Retinal pigment epithelial cell (primary cell): ENCODE measurements around the gene GPR26.

Source experiments
- DNase-seq: peaks from one replicate; pipeline ENCODE4 v3.0.0-alpha.2; 2010; ENCODE audit warnings: low read depth
- H3K4me3 ChIP-seq: 2 replicates; pipeline ENCODE4 v1.5.1; 2011; ENCODE audit warnings: mild to moderate bottlenecking, low read length, control low read depth, moderate library complexity
- CTCF ChIP-seq: conservative IDR thresholded peaks from 2 replicates; pipeline ENCODE4 v1.5.1; 2011; ENCODE audit warnings: low read depth, low read length, control low read depth, inconsistent platforms

The GPR26 gene

GRCh38 chr10:123689880-123690279, 23.7 kb downstream of the GPR26 start:
- no peak overlapping the region for H3K4me3 ChIP-seq
- no peak for DNase-seq
- TF ChIP-seq CTCF, result no peak

GRCh38 chr10:123703195-123703790, 37.1 kb downstream of the GPR26 start:
- DNase-seq, result no peak
- H3K4me3 ChIP-seq, result no peak overlapping the region
- TF ChIP-seq CTCF, result no peak

- TF ChIP-seq CTCF, result no peak
- H3K4me3 ChIP-seq, result no peak overlapping the region
- DNase-seq, result no peak
Measured at GRCh38 chr10:123704076-123704475, 37.9 kb downstream of the GPR26 start.

- H3K4me3 ChIP-seq, result no peak overlapping the region
- no peak for DNase-seq
- TF ChIP-seq CTCF, result no peak
Measured at GRCh38 chr10:123704812-123705211, 38.7 kb downstream of the GPR26 start.

GRCh38 chr10:123706236-123706635, 40.1 kb downstream of the GPR26 start:
- no peak for TF ChIP-seq CTCF
- no peak for DNase-seq
- H3K4me3 ChIP-seq, result no peak overlapping the region

GRCh38 chr10:123715546-123715945, 49.4 kb downstream of the GPR26 start:
- no peak for TF ChIP-seq CTCF
- no peak overlapping the region for H3K4me3 ChIP-seq
- DNase-seq, result no peak

- no peak for TF ChIP-seq CTCF
- DNase-seq, result no peak
Measured at GRCh38 chr10:123717336-123717735, 51.2 kb downstream of the GPR26 start.

More at GRCh38 chr10:123717336-123717735, 51.2 kb downstream of the GPR26 start:
- no peak overlapping the region for H3K4me3 ChIP-seq
